Natural killer cell (primary cell): ENCODE measurements around the gene DIP2C. TPM values are rescaled to one million over a fixed set of nuclear protein-coding genes. Genes with fewer than 3 reads are reported as not detected.

Experiments used
- ATAC-seq, 3 donors: fragments of 150-1000 bp in 2 of 3; fragments of 200-7000 bp in 1 of 3; cut with Tn5 transposase; 1 replicate in 1 of 3; 2 replicates in 2 of 3; pipeline ENCODE4 v1.10.0; 2021; ENCODE audit warnings: mild to moderate bottlenecking in 2 of 3, moderate library complexity in 2 of 3
- DNase-seq, 2 donors: peaks; one replicate each; pipeline versions ENCODE4 v3.0.0 to v3.0.0-alpha.2; 2013 to 2021; ENCODE audit warnings: mixed read lengths in 1 of 2
- H3K27ac ChIP-seq: one replicate; pipeline ENCODE4 v1.5.1; 2013; ENCODE audit warnings: mild to moderate bottlenecking, low read length
- H3K27me3 ChIP-seq: one replicate; pipeline ENCODE4 v1.6.1; 2013; ENCODE audit warnings: low read length; ENCODE audit not compliant: control insufficient read depth, insufficient read depth
- H3K36me3 ChIP-seq: one replicate; pipeline ENCODE4 v1.6.1; 2013; ENCODE audit warnings: low read length; ENCODE audit not compliant: control insufficient read depth, insufficient read depth
- H3K4me1 ChIP-seq: one replicate; pipeline ENCODE4 v1.6.1; 2013; ENCODE audit warnings: low read length; ENCODE audit not compliant: control insufficient read depth, insufficient read depth
- H3K4me3 ChIP-seq: one replicate; pipeline ENCODE4 v1.5.1; 2013; ENCODE audit warnings: low read length
- H3K9me3 ChIP-seq: one replicate; pipeline ENCODE4 v1.6.1; 2013; ENCODE audit warnings: low read length; ENCODE audit not compliant: control insufficient read depth, insufficient read depth
- H3K27ac Mint-ChIP-seq, 2 donors: one replicate each; pipeline ENCODE4 v1.8.0; 2022; ENCODE audit warnings: mild to moderate bottlenecking in 2 of 2, mixed read lengths in 2 of 2, moderate library complexity in 1 of 2
- H3K27me3 Mint-ChIP-seq, 2 donors: one replicate each; pipeline ENCODE4 v1.8.0; 2022; ENCODE audit warnings: low read depth in 2 of 2, mixed read lengths in 2 of 2
- H3K36me3 Mint-ChIP-seq: one replicate; pipeline ENCODE4 v1.8.0; 2022; ENCODE audit warnings: mixed read lengths
- H3K4me1 Mint-ChIP-seq, 2 donors: one replicate each; pipeline ENCODE4 v1.8.0; 2022; ENCODE audit warnings: mixed read lengths in 2 of 2
- H3K4me3 Mint-ChIP-seq: one replicate; pipeline ENCODE4 v1.8.0; 2022; ENCODE audit warnings: mild to moderate bottlenecking, moderate library complexity, mixed read lengths
- H3K9me3 Mint-ChIP-seq, 2 donors: one replicate each; pipeline ENCODE4 v1.8.0; 2022; ENCODE audit warnings: mixed read lengths in 2 of 2
- CTCF ChIP-seq: fragments of 200-600 bp; IDR thresholded peaks from one replicate; pipeline ENCODE4 v1.8.0; 2022; ENCODE audit warnings: antibody characterized with exemption
- WGBS: methylation state at CpG from one replicate; pipeline ENCODE4 v1.1.7; 2013; ENCODE audit warnings: missing lambda C conversion rate; ENCODE audit not compliant: insufficient coverage; 5-methylcytosine and 5-hydroxymethylcytosine counted together
- intact Hi-C: fragments of 100-400 bp; cut with micrococcal nuclease; formaldehyde crosslinking; loops from one replicate; pipeline ENCODE4 v1.14.2; 2022
- total RNA-seq, 4 donors: library from RNA; stranded (reverse); fragments of 120-200 nt in 1 of 4; gene quantifications; one replicate each; pipeline versions ENCODE4 v1.2.3 to v1.2.4, GENCODE V29; 2013 to 2022

Gene DIP2C
- total RNA-seq, 3 donors from 2014 or later (not counting 1 experiment from before 2014, with no cell fraction given): 1.5 to 5.8 (median 3.8) TPM

DNA sequence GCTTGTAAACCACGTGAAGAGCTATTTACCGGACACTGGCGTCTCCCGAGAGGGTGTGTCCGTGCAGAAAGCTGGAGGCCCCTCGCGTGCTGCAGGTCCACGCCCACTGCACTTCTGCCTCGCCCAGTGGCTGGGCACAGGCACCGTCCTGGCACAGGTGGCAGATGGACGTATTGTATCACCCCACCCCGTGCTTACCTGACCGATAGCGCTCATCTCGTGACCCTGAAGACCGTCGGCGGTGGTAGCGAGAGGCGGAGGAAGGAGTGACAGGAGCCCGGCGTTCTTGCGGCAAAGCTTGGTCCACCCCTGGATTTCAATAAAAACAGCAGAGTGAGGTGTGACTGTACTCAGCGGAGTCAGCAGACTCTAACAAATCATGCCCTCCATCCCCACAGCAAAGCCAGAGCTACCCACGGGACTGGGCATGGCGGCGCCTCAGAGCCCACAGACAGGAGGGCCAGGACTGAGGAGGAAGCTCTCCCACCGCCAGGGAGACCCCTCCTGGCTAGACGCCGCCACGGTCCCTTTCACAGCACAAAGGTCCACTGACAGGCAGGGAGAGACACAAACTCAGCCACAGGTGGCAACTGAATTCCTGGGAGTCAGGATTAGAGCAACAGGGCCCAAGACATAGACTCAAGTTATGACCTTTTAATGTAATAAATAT is 217.1 kb downstream of the DIP2C start:
- intact Hi-C loops: no loop called here
- ATAC-seq: no peak
- Histone ChIP-seq H3K27ac (no peak overlapping the region), H3K36me3 (no peaks in the 10 kb centered on the region), H3K4me1 (no peaks in the 10 kb centered on the region), H3K27me3 (no peaks in the 10 kb centered on the region), H3K4me3 (no peak overlapping the region), H3K9me3 (no peaks in the 10 kb centered on the region)
- H3K4me3 Mint-ChIP-seq: no peak overlapping the region
- H3K9me3 Mint-ChIP-seq: peaks cover 3 to 4% of the 10 kb centered on the region in 2 donors
- TF ChIP-seq CTCF: no peak
- no peak for DNase-seq
- H3K36me3 Mint-ChIP-seq: no peaks in the 10 kb centered on the region
- H3K4me1 Mint-ChIP-seq: peaks cover 6 to 7% of the 10 kb centered on the region in 2 donors
- no peak overlapping the region for H3K27ac Mint-ChIP-seq
- H3K27me3 Mint-ChIP-seq: peaks cover 8 to 10% of the 10 kb centered on the region in 2 donors
- WGBS: 89% methylated on average over 31 of the region's 31 CpGs

GRCh38 chr10:470339-471003 is 219.0 kb downstream of the DIP2C start:
- ATAC-seq (peak in 1 of 3 donors; percentile 34), DNase-seq (peak in 1 of 2 donors; percentile 76)
- H3K36me3 Mint-ChIP-seq: no peaks in the 10 kb centered on the region
- 83% methylated on average over 20 of the region's 20 CpGs for WGBS
- no peak overlapping the region for H3K27ac Mint-ChIP-seq
- Histone ChIP-seq H3K27me3 (no peaks in the 10 kb centered on the region), H3K4me1 (no peaks in the 10 kb centered on the region), H3K36me3 (no peaks in the 10 kb centered on the region), H3K27ac (no peak overlapping the region), H3K4me3 (no peak overlapping the region), H3K9me3 (no peaks in the 10 kb centered on the region)
- H3K4me3 Mint-ChIP-seq: no peak overlapping the region
- TF ChIP-seq CTCF: no peak
- peaks cover 8 to 10% of the 10 kb centered on the region in 2 donors for H3K27me3 Mint-ChIP-seq
- intact Hi-C loops: no loop called here
- H3K4me1 Mint-ChIP-seq: no peaks in the 10 kb centered on the region
- H3K9me3 Mint-ChIP-seq: no peaks in the 10 kb centered on the region

GRCh38 chr10:469947-470338 is 219.5 kb downstream of the DIP2C start:
- Mint-ChIP-seq H3K27me3 (peaks cover 6% of the 10 kb centered on the region in 2 donors), H3K9me3 (no peaks in the 10 kb centered on the region), H3K36me3 (no peaks in the 10 kb centered on the region), H3K4me3 (no peak overlapping the region), H3K4me1 (no peaks in the 10 kb centered on the region), H3K27ac (no peak overlapping the region)
- intact Hi-C loops: no loop called here
- no peaks in the 10 kb centered on the region for H3K27me3 ChIP-seq
- no peaks in the 10 kb centered on the region for H3K4me1 ChIP-seq
- DNase-seq (no peak), ATAC-seq (no peak)
- no peaks in the 10 kb centered on the region for H3K9me3 ChIP-seq
- WGBS: 87% methylated on average over 10 of the region's 10 CpGs
- no peak overlapping the region for H3K27ac ChIP-seq
- no peaks in the 10 kb centered on the region for H3K36me3 ChIP-seq
- no peak overlapping the region for H3K4me3 ChIP-seq
- TF ChIP-seq CTCF: no peak
